ENCODE data around the gene GBF1. TPM values are rescaled to one million over a fixed set of nuclear protein-coding genes. Genes with fewer than 3 reads are reported as not detected.
A peak's percentile ranks its signal among the peaks of the same experiment; 100 is the strongest.

The GBF1 gene
- total and polyA plus RNA-seq, 10 of the 15 experiments (the other 5 are each of a cell fraction or from before 2014, with no cell fraction given): 0.82 to 42.0 (median 21.8) TPM

- TF ChIP-seq NR2C2 (IDR thresholded peaks at IDR 0.05; ENCODE audit: borderline replicate concordance, control insufficient read depth, insufficient read length, low read depth) (no peak), POLR2AphosphoS5 (IDR thresholded peaks at IDR 0.05; ENCODE audit: low read length) (peak; percentile 98), NR2F1 (conservative IDR thresholded peaks at IDR 0.05) (peak; percentile 97), STAT3 (IDR thresholded peaks at IDR 0.05; ENCODE audit: low read depth, low read length) (no peak), NR2C1 (IDR thresholded peaks at IDR 0.05) (peak; percentile 88), SUZ12 (IDR thresholded peaks at IDR 0.05; ENCODE audit: unreplicated experiment) (no peak), TCF7 (IDR thresholded peaks at IDR 0.05; ENCODE audit: borderline replicate concordance) (no peak), ETV6 (conservative IDR thresholded peaks at IDR 0.05 in 1 of 2, IDR thresholded peaks at IDR 0.05 in 1 of 2; ENCODE audit: borderline replicate concordance in 1 of 2, low read depth in 1 of 2) (no peak), RELB (IDR thresholded peaks at IDR 0.05; ENCODE audit: low read depth) (peak; percentile 79), SREBF2 (IDR thresholded peaks at IDR 0.05; ENCODE audit: low read length) (no peak; the same call in 1 of the 2 replicates), CBFB (IDR thresholded peaks at IDR 0.05; ENCODE audit: low read depth) (peak; percentile 50; the same call in 1 of the 2 replicates), RBBP5 (conservative IDR thresholded peaks at IDR 0.05) (no peak)
- TF ChIP-seq, protein P1, sequence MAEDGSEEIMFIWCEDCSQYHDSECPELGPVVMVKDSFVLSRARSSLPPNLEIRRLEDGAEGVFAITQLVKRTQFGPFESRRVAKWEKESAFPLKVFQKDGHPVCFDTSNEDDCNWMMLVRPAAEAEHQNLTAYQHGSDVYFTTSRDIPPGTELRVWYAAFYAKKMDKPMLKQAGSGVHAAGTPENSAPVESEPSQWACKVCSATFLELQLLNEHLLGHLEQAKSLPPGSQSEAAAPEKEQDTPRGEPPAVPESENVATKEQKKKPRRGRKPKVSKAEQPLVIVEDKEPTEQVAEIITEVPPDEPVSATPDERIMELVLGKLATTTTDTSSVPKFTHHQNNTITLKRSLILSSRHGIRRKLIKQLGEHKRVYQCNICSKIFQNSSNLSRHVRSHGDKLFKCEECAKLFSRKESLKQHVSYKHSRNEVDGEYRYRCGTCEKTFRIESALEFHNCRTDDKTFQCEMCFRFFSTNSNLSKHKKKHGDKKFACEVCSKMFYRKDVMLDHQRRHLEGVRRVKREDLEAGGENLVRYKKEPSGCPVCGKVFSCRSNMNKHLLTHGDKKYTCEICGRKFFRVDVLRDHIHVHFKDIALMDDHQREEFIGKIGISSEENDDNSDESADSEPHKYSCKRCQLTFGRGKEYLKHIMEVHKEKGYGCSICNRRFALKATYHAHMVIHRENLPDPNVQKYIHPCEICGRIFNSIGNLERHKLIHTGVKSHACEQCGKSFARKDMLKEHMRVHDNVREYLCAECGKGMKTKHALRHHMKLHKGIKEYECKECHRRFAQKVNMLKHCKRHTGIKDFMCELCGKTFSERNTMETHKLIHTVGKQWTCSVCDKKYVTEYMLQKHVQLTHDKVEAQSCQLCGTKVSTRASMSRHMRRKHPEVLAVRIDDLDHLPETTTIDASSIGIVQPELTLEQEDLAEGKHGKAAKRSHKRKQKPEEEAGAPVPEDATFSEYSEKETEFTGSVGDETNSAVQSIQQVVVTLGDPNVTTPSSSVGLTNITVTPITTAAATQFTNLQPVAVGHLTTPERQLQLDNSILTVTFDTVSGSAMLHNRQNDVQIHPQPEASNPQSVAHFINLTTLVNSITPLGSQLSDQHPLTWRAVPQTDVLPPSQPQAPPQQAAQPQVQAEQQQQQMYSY (CRISPR knock-in tag; IDR thresholded peaks at IDR 0.05): no peak
- TF ChIP-seq, protein P2, sequence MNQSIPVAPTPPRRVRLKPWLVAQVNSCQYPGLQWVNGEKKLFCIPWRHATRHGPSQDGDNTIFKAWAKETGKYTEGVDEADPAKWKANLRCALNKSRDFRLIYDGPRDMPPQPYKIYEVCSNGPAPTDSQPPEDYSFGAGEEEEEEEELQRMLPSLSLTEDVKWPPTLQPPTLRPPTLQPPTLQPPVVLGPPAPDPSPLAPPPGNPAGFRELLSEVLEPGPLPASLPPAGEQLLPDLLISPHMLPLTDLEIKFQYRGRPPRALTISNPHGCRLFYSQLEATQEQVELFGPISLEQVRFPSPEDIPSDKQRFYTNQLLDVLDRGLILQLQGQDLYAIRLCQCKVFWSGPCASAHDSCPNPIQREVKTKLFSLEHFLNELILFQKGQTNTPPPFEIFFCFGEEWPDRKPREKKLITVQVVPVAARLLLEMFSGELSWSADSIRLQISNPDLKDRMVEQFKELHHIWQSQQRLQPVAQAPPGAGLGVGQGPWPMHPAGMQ (IDR thresholded peaks at IDR 0.05; ENCODE audit: borderline replicate concordance): no peak
- TF ChIP-seq, protein P3, sequence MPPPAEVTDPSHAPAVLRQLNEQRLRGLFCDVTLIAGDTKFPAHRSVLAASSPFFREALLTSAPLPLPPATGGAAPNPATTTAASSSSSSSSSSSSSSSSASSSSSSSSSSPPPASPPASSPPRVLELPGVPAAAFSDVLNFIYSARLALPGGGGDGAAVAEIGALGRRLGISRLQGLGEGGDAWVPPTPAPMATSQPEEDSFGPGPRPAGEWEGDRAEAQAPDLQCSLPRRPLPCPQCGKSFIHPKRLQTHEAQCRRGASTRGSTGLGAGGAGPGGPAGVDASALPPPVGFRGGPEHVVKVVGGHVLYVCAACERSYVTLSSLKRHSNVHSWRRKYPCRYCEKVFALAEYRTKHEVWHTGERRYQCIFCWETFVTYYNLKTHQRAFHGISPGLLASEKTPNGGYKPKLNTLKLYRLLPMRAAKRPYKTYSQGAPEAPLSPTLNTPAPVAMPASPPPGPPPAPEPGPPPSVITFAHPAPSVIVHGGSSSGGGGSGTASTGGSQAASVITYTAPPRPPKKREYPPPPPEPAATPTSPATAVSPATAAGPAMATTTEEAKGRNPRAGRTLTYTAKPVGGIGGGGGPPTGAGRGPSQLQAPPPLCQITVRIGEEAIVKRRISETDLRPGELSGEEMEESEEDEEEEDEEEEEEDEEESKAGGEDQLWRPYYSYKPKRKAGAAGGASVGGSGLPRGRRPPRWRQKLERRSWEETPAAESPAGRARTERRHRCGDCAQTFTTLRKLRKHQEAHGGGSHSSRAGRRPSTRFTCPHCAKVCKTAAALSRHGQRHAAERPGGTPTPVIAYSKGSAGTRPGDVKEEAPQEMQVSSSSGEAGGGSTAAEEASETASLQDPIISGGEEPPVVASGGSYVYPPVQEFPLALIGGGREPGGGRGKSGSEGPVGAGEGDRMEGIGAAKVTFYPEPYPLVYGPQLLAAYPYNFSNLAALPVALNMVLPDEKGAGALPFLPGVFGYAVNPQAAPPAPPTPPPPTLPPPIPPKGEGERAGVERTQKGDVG (CRISPR knock-in tag; IDR thresholded peaks at IDR 0.05): no peak
- TF ChIP-seq, protein P4, sequence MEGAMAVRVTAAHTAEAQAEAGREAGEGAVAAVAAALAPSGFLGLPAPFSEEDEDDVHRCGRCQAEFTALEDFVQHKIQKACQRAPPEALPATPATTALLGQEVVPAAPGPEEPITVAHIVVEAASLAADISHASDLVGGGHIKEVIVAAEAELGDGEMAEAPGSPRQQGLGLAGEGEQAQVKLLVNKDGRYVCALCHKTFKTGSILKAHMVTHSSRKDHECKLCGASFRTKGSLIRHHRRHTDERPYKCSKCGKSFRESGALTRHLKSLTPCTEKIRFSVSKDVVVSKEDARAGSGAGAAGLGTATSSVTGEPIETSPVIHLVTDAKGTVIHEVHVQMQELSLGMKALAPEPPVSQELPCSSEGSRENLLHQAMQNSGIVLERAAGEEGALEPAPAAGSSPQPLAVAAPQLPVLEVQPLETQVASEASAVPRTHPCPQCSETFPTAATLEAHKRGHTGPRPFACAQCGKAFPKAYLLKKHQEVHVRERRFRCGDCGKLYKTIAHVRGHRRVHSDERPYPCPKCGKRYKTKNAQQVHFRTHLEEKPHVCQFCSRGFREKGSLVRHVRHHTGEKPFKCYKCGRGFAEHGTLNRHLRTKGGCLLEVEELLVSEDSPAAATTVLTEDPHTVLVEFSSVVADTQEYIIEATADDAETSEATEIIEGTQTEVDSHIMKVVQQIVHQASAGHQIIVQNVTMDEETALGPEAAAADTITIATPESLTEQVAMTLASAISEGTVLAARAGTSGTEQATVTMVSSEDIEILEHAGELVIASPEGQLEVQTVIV (IDR thresholded peaks at IDR 0.05; ENCODE audit: borderline replicate concordance, partially characterized antibody): peak; percentile 36
These were observed at the start of gene GBF1 (continued) for GRCh38 chr10:102245082-102245931.

Measured in GM12878 (cell line).